ENCODE results near the gene KATNA1.

- TF ChIP-seq CTCF (IDR thresholded peaks at IDR 0.05; ENCODE audit: low read depth, low read length) (no peak), EZH2phosphoT487 (IDR thresholded peaks at IDR 0.05; ENCODE audit: low read depth) (no peak)
These were observed 48.0 kb downstream of the KATNA1 start for GRCh38 chr6:149600508-149600907.

Measured in OCI-LY3 (cell line).